H1 (cell line): ENCODE measurements around the gene SLC46A3.

Experiments
- CTCF ChIP-seq, 3 experiments: IDR thresholded peaks; 1 replicate in 2 of 3; 2 replicates in 1 of 3; pipeline versions ENCODE4 v1.5.1 to v1.6.1; 2011; ENCODE audit warnings: low read length in 3 of 3, mild to moderate bottlenecking in 3 of 3, inconsistent platforms in 2 of 3, low read depth in 1 of 3, moderate library complexity in 1 of 3; ENCODE audit not compliant: insufficient read depth in 1 of 3; ENCODE audit errors: control extremely low read depth in 1 of 3
- EZH2 ChIP-seq: fragments of 200-600 bp; sonication (generic); IDR thresholded peaks from 2 replicates; pipeline ENCODE4 v1.7.1; 2012; ENCODE audit warnings: low read depth, mild to moderate bottlenecking, moderate library complexity, low read length, inconsistent platforms; ENCODE audit not compliant: severe bottlenecking
- MAX ChIP-seq: IDR thresholded peaks from 2 replicates; pipeline ENCODE4 v1.6.1; 2012; ENCODE audit warnings: inconsistent platforms
- NRF1 ChIP-seq: IDR thresholded peaks from 2 replicates; pipeline ENCODE4 v1.6.1; 2011; ENCODE audit warnings: mild to moderate bottlenecking, low read depth, low read length, improper control_type of control experiment
- POLR2A ChIP-seq, 2 experiments: IDR thresholded peaks; 1 replicate in 1 of 2; 2 replicates in 1 of 2; pipeline ENCODE4 v1.6.1; 2011; ENCODE audit warnings: low read depth in 2 of 2, low read length in 2 of 2, mild to moderate bottlenecking in 2 of 2; ENCODE audit errors: control extremely low read depth in 1 of 2
- POLR2AphosphoS5 ChIP-seq: IDR thresholded peaks from 2 replicates; pipeline ENCODE4 v1.6.1; 2011; ENCODE audit warnings: low read depth, low read length
- TBP ChIP-seq: IDR thresholded peaks from 2 replicates; pipeline ENCODE4 v1.6.1; 2011; ENCODE audit warnings: low read depth, low read length, improper control_type of control experiment
- TF ChIP-seq, protein P1 (sequence below): IDR thresholded peaks from 2 replicates; pipeline ENCODE4 v1.6.1; 2011; ENCODE audit warnings: low read depth, mild to moderate bottlenecking, low read length; ENCODE audit not compliant: insufficient read depth

GRCh38 chr13:28751175-28751960 is 32.6 kb upstream of the SLC46A3 start:
- TF ChIP-seq TBP: no peak
- TF ChIP-seq CTCF (IDR thresholded peaks at IDR 0.05; ENCODE audit: control extremely low read depth in 1 of 3, insufficient read depth in 1 of 3, low read depth in 1 of 3, low read length in 3 of 3): no peak
- TF ChIP-seq EZH2: no peak
- no peak for TF ChIP-seq POLR2AphosphoS5
- TF ChIP-seq, protein P1, sequence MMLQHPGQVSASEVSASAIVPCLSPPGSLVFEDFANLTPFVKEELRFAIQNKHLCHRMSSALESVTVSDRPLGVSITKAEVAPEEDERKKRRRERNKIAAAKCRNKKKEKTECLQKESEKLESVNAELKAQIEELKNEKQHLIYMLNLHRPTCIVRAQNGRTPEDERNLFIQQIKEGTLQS: no peak
- TF ChIP-seq POLR2A (IDR thresholded peaks at IDR 0.05; ENCODE audit: control extremely low read depth in 1 of 2, low read depth in 2 of 2, low read length in 2 of 2): no peak
- no peak for TF ChIP-seq NRF1
- TF ChIP-seq MAX: no peak
